Left lung (tissue), 10 donors: ENCODE measurements around the gene OSBPL5. TPM values are rescaled to one million over a fixed set of nuclear protein-coding genes. Genes with fewer than 3 reads are reported as not detected.

Experiments used
- ATAC-seq: fragments of 200-7000 bp; cut with Tn5 transposase; one replicate; pipeline ENCODE4 v1.9.1; 2020; ENCODE audit warnings: moderate library complexity
- DNase-seq, 4 donors: peaks; one replicate each; pipeline ENCODE4 v3.0.0-alpha.2; 2013 to 2020
- H3K27ac ChIP-seq, 2 donors: fragments of 200-600 bp; sonication (generic) in 1 of 2; one replicate each; pipeline versions ENCODE4 v1.5.0 to v1.8.0; 2020 to 2021
- H3K27me3 ChIP-seq, 2 donors: fragments of 200-600 bp; sonication (generic) in 1 of 2; one replicate each; pipeline versions ENCODE4 v1.5.0 to v1.8.0; 2020 to 2021
- H3K36me3 ChIP-seq, 2 donors: fragments of 200-600 bp; sonication (generic) in 1 of 2; one replicate each; pipeline versions ENCODE4 v1.5.0 to v1.8.0; 2020 to 2021
- H3K4me1 ChIP-seq, 2 donors: fragments of 200-600 bp; one replicate each; pipeline ENCODE4 v1.8.0; 2021
- H3K4me3 ChIP-seq, 2 donors: fragments of 200-600 bp; sonication (generic) in 1 of 2; one replicate each; pipeline versions ENCODE4 v1.5.0 to v1.8.0; 2020 to 2021; ENCODE audit warnings: mild to moderate bottlenecking in 1 of 2
- H3K9me3 ChIP-seq, 2 donors: fragments of 200-600 bp; sonication (generic) in 1 of 2; one replicate each; pipeline versions ENCODE4 v1.5.0 to v1.8.0; 2020 to 2021
- CTCF ChIP-seq, 2 donors: fragments of 200-600 bp; sonication (generic) in 1 of 2; IDR thresholded peaks; one replicate each; pipeline versions ENCODE4 v1.5.0 to v1.8.0; 2021; ENCODE audit warnings: antibody characterized with exemption in 2 of 2
- intact Hi-C, 2 donors: fragments of 100-400 bp; cut with DNase I; formaldehyde crosslinking; loops; one replicate each; pipeline versions ENCODE4 v1.11.2 to v1.14.2; 2022
- polyA plus RNA-seq, 6 donors: library from polyadenylated mRNA; unstranded; fragments of 120-200 nt; gene quantifications; one replicate each; pipeline ENCODE4 v1.2.1, GENCODE V29; 2013; ENCODE audit not compliant: insufficient read length in 6 of 6
- total RNA-seq, 2 donors: library from RNA; stranded (reverse); fragmentation: NEBNext Ultra II Directional; extraction: Animal tissue kit (Norgen Biotek cat#: 25700); gene quantifications; one replicate each; pipeline ENCODE4 v1.2.1, GENCODE V29; 2021
- donor health status: DM: no; HTN: yes; CAD: no.
- donor health status: DM: no; HTN: no; CAD: no.

Gene OSBPL5
- total and polyA plus RNA-seq, 8 donors = 19.5 to 39.6 (median 30.4) TPM

DNA sequence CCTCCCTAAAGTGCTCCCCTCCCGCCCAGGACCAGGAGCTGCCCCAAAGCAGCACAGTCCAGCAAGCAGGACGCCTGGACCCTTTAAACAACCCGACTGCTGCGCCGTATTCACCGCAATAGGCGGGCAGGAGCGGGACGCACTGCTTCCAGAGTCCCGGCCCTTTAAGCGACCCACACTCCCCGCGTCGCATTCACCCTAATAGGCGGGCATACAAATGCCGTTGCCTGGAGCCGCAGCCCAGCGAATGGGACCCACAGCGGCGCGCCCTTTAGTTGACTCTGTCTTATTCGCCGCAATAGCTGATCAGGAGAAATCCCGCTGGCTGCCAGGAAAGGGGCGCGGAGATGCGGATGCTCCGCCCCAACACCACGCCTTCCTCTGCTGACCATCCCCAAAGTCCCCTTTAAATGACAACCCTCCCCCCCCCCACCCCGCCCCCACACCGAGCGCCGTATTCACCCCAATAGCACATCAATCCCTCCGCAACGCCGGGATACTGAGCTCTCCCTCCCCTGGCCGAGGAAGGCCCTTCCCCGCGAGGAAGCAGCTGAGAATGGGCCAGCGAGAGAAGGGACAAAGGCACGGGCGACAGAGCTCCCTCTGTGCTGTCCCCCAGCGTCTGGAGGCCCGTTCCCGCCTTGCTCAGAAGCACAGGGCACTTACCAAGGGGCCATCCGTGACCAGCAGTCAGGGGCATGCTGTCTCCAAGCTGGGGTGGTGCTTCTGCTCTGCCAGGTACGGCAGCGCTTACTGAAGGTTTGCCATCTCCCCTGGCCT lies 4.7 kb downstream of the OSBPL5 start:
- ATAC-seq (peak; percentile 89), DNase-seq (peak; percentile 86 to 94 (median 90))
- no peaks in the 10 kb centered on the region for H3K9me3 ChIP-seq
- H3K27ac ChIP-seq = peak overlapping the region; percentile 55 to 65
- H3K27me3 ChIP-seq = no peaks in the 10 kb centered on the region
- peaks cover 22 to 92% of the 10 kb centered on the region in 2 donors for H3K4me1 ChIP-seq
- no peaks in the 10 kb centered on the region for H3K36me3 ChIP-seq
- intact Hi-C loops = no loop called here
- no peak for TF ChIP-seq CTCF (IDR thresholded peaks at IDR 0.05)
- H3K4me3 ChIP-seq = peak overlapping the region; percentile 22 to 45

DNA sequence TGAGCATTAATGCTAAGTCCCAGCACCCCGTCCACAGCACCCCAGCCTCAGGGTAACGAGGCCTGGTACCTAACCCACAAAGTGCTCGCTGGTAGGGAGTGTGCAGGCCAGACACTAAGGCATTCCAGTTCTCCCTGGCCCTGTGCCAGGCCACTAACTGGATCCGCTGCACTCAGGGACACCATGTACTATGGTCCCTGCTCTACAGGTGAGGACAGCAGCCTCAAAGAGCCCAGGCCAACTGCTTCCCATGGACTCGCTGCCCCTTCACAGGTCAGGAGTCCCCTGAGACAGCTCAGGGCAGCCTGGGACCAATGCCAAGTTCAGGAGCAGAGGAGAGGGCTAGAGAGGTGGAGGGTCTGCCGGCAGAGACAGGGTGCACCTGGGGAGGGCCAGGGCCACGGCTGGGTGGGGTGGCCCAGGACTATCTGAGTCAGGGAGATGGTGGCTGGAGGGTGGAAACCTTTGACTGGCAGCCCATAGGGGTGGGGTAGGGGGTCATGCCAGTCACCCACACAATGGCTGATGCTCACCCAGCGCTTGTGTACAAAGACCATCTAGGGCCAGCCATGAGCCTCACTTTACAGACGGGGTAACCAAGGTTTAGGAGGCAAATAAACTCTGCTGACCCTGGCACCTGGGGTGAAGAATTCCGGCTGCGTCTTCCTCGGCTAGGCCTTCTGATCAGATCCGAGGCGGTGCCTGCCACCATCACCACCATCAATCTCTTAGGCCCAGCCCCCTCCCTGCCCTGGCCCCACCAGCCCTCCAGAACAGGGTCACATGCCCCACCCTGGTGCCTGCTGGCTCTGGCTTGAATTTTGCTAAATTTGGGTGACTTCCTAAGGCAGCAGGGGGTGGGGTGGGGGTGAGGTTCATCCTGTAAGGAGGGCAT lies 5.6 kb downstream of the OSBPL5 start:
- Histone ChIP-seq H3K27ac (peak overlapping the region; percentile 13 to 65), H3K27me3 (no peaks in the 10 kb centered on the region), H3K4me3 (peak overlapping the region; percentile 22 to 45), H3K36me3 (no peaks in the 10 kb centered on the region), H3K4me1 (peaks cover 22 to 97% of the 10 kb centered on the region in 2 donors), H3K9me3 (no peaks in the 10 kb centered on the region)
- ATAC-seq = peak; percentile 2
- DNase-seq = peak in 1 of 4 donors; percentile 66
- intact Hi-C loops = no loop called here
- no peak for TF ChIP-seq CTCF (IDR thresholded peaks at IDR 0.05)

DNA sequence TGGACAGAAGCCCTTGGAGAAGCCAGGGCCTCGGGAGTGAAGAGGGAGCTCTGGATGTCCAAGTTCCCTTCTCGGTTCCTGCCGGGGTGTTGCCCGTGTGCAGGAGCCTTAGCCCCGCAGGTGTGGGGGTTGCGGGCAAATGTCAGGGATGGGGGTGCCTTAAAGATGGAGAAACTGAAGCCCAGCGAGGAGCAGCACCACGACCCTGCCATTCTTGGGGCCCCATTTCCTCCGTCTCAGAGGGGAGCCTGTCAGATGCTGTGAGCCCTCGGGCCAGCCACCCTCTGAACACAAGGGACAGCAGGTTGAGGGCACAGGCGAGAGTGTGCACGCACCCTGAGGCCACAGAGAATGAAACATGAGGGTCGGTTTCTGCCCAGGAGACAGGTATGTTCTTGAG lies 6.3 kb downstream of the OSBPL5 start:
- no peaks in the 10 kb centered on the region for H3K36me3 ChIP-seq
- no peak overlapping the region for H3K4me3 ChIP-seq
- ATAC-seq = no peak
- H3K9me3 ChIP-seq = no peaks in the 10 kb centered on the region
- H3K4me1 ChIP-seq = peaks cover 26 to 97% of the 10 kb centered on the region in 2 donors
- TF ChIP-seq CTCF (IDR thresholded peaks at IDR 0.05) = no peak
- no peak overlapping the region for H3K27ac ChIP-seq
- H3K27me3 ChIP-seq = no peaks in the 10 kb centered on the region
- peak in 1 of 4 donors; percentile 38 for DNase-seq
- intact Hi-C loops = no loop called here

DNA sequence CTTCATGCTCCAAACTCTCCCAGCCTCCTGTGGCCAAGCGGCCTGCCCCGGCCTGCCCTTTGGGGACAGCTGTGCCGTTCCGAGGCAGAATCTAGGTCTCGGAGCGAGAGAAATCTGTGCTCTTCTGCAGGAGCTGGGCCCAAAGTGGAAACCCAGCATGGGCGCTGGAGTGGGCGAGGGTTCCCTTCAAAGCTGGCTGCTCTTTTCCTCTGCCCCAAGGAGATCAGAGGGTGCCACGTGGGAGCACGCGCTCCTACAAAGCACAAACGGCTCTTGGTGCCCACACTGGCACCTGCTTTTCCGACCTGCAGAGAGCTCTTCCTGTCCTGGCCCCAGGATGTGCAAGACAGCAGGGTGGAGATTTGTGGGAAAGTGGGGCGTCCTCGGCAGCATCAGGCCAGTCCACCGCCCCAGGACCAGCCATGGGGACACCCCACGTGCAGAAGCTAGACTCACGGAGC lies 6.9 kb downstream of the OSBPL5 start:
- no peak overlapping the region for H3K27ac ChIP-seq

More for the DNA sequence above, 6.9 kb downstream of the OSBPL5 start:
- no peaks in the 10 kb centered on the region for H3K27me3 ChIP-seq
- no peak overlapping the region for H3K4me3 ChIP-seq
- H3K36me3 ChIP-seq = no peaks in the 10 kb centered on the region
- intact Hi-C loops = no loop called here
- peaks cover 29 to 97% of the 10 kb centered on the region in 2 donors for H3K4me1 ChIP-seq
- ATAC-seq = no peak
- TF ChIP-seq CTCF (IDR thresholded peaks at IDR 0.05) = no peak
- DNase-seq = peak in 1 of 4 donors; percentile 60
- no peaks in the 10 kb centered on the region for H3K9me3 ChIP-seq
